ENCODE measurements around the gene ASPRV1.

- TF ChIP-seq EZH2 (IDR thresholded peaks at IDR 0.05; ENCODE audit: borderline replicate concordance, low read depth, low read length, severe bottlenecking) (no peak), POLR2A (IDR thresholded peaks at IDR 0.05; ENCODE audit: low read depth, low read length) (no peak), CTCF (IDR thresholded peaks at IDR 0.05; ENCODE audit: extremely low read depth in 1 of 2, insufficient read depth in 1 of 2, low read depth in 1 of 2, low read length in 2 of 2) (no peak), MYC (IDR thresholded peaks at IDR 0.05; ENCODE audit: low read depth, low read length) (no peak), POLR2AphosphoS5 (IDR thresholded peaks at IDR 0.05; ENCODE audit: insufficient read depth, low read depth, low read length) (no peak), MAX (IDR thresholded peaks at IDR 0.05; ENCODE audit: insufficient read depth, insufficient read length) (no peak), GATA2 (IDR thresholded peaks at IDR 0.05; ENCODE audit: insufficient read depth, insufficient read length, low read depth, low read length) (no peak)
These were observed 40.9 kb upstream of the ASPRV1 start for GRCh38 chr2:70002241-70002899.

Measured in endothelial cell of umbilical vein (primary cell).